Stimulated activated CD4-positive, alpha-beta T cell treated with anti-CD3 and anti-CD28 coated beads, TNF-alpha, amount 100 ng/mL, for 1 hour (primary cell): ENCODE measurements around the gene STUM.
A peak's percentile ranks its signal among the peaks of the same experiment; 100 is the strongest.

ENCODE experiments used
- DNase-seq, 3 donors: peaks; one replicate each; pipeline ENCODE4 v3.0.0-alpha.2; 2020; ENCODE audit warnings: low read depth in 3 of 3, low spot score in 1 of 3

STUM gene

DNA sequence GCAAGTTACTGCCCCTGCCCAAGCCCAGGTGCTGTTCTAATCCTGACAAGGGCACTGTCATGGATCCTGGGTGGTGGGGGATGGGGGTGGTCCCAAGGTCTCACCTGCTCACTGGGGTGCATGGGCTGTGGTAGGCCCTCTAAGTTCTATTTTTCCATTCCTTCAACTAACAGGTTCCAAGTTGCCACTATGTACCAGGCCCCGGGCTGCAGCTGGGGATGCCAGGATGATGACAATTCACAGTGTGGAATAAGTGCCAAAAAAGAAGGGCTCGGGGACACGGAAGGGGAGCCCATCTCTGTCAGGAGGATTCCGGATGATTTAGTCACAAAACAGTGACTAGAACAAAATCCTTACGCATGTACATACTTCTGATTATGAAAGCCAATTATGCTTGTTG, 76.0 kb downstream of the STUM start:
- DNase-seq: no peak

GRCh38 chr1:226625326-226625725, 76.8 kb downstream of the STUM start:
- DNase-seq: no peak

DNA sequence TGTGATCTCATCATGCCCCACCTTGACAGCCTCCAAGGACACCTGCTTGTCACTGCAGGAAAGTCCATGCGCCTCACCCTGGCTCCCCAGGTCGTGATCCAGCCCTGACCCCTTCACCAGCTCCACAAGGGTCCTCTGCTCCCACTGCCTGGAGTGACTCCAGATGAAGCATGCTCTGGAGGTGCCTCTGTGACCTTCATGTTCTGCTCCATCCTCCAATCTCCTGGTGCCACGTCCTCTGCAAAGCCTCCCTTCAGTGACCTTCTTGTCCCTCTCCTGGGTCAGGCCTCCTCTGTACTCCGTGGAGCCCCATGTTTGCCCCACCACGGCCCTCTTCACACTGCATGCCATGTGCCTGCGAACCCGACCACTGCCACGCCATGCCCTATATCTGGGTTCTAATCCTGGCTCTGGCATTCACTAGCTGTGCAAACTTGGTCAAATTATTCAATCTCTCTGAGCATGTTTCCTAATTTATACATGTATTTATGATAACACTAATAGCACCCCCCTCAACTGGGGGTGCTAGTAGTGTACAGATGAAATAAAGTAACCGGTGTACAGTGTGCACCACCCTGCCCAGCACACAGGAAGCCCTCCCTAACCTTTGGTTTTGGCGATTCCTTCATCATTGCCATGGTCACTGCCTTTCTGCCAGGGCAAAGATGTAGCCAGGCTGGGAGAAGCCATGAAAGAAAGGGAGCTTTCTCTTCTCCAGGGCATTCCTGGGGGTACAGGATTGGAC, 77.4 kb downstream of the STUM start:
- DNase-seq: no peak

- DNase-seq: peak; percentile 33 to 69 (median 63)
Observed at GRCh38 chr1:226626577-226626956, 78.0 kb downstream of the STUM start.

- no peak for DNase-seq
Observed at GRCh38 chr1:226627050-226627755, 78.6 kb downstream of the STUM start.

GRCh38 chr1:226627924-226628611, 79.5 kb downstream of the STUM start:
- no peak for DNase-seq

DNA sequence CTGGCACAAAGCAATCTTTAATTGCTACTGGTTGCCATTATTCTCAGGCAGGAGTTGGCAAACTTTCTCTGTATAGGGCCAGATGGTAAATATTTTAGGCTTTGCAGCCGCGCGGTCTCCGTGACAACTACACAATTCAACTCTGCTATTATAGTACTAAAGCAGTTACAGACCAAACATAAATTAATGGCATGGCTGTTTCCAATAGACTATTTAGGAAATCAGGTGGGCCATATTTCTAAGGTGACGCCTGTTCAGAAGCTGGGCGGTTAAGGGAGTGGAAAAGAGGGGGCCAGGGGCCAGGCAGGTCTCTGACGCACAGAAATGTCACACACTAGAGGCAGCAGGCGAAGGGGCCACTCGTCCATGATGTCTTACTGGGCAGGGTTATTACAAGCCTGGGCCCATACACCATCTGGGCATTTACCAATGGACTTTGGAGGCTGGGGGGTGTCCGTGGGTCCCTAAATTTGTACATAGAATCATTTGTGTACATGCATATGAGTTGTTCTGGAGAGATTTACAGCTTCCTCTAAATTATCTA, 80.1 kb downstream of the STUM start:
- DNase-seq: no peak

GRCh38 chr1:226629210-226629895, 80.8 kb downstream of the STUM start:
- DNase-seq: no peak

DNA sequence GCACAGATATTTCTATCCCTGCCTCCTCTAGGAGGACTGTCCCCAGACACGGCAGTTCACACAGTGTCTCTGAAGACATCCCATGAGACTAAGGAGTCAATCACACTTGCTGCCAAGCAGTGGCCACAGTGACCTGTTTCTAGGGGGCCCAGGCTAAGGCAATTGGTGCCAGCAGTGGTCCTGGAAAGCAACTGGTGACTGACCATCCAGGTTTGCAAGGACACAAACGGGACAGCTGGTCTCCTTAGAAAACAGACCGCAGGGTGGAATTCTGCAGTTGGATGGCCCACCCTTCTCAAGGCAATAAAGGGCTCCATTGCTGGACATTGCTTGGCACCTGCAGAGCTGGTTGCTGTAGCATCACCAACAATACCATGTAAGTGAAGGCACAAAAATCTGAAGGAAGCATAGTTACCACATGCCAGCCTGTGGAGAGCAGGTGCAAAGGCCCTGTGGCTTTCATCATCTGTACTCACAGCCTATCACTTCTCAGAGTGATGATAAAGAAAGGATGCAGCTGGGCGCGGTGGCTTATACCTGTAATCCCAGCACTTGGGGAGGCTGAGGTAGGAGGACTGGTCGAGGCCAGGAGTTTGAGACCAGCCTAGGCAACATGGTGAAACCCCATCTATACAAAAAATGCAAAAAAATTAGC, 81.5 kb downstream of the STUM start:
- no peak for DNase-seq

GRCh38 chr1:226630592-226630991, 82.0 kb downstream of the STUM start:
- DNase-seq: no peak

- no peak for DNase-seq
Observed at GRCh38 chr1:226631229-226632000, 82.9 kb downstream of the STUM start.

GRCh38 chr1:226632169-226632879, 83.8 kb downstream of the STUM start:
- DNase-seq: no peak

- DNase-seq: no peak
Observed at GRCh38 chr1:226632922-226633351, 84.4 kb downstream of the STUM start.

DNA sequence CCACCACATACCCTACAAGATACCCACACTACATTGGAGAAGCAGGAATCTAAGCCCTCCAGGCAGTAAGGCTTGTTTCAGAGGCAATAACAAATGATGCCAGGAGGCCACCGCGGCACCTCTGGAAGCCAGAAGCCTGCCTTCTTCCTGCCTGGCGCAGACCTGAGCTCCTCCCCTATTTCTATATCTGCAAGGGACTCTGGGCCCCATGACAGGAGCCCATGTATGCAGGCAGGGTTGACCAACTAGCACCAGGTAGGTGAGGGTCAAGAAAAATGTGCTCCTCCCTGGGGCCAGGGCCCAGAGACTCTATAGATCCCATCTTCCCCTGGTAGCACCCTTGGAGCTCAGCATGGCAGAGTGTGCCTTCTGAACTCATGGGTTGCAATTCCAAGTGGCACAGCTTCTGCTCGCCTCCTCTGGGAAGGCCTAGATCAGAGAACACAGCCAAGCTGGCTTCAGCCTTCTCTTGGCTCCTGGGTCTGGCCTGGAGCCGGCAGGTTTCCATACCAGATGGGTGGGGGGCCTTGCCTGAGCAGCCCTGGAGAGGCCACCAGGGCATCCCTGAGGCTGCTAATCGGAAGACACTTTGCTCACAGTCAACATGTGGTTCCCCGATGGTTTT, 85.1 kb downstream of the STUM start:
- DNase-seq: no peak

DNA sequence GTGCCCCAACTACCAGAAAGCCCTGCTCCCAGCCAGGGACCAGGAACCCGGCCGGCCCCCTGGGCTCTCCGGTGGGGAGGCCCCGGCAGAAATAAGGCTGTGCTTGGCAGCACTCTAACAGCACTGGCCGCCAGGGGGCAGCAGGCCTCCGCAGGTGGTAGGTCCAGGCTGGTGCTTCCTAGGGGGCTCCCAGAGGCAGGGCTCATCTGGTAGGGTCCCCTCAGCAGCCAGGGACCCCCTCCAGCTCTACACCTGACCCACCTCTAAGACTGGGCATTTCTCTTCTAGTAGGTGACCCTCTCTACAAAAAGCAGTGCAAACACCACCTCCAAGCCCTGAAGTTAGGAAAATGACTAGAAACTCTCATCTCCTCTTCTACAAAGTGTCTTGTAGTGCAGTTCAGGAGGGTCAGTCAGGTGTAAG, 85.6 kb downstream of the STUM start:
- DNase-seq: peak; percentile 56 to 85 (median 66)

DNA sequence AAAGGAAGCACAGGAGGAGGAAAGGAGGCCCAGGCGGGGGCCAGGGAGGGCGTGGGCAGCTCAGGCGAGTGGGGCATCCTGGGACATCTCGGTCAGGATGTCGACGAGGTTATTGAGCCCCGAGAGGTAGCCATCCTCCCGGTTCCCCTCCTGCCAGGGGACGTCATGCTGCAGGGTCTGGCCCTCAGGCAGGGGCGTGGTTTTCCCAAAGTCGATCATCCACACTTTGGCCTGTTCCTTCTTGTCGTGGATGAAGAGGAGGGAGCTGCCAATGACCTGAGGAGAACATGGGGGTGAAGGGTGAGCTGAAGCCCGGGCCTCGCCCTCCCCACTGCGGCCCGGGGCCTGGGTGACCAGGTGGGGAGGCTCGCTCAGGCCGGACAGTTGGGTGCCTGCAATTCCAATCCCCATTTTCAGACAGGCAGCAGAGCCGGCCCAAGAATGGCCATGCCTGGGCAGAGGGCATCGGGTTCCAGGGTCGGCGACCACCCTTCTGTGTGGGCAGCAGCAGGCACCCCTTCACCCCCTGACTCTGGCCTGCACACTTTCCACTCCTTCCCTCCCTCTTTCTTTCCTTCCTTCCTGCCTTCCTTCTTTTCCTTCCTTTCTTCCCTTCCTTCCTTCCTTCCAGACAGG, 86.2 kb downstream of the STUM start:
- DNase-seq: no peak

- DNase-seq: no peak
Observed at GRCh38 chr1:226635456-226635941, 86.9 kb downstream of the STUM start.

GRCh38 chr1:226636847-226637096, 88.2 kb downstream of the STUM start:
- no peak for DNase-seq
